ENCODE measurements around the gene MCTP1. TPM values are rescaled to one million over a fixed set of nuclear protein-coding genes. Genes with fewer than 3 reads are reported as not detected.

Gene MCTP1
- total and polyA plus RNA-seq, 2 of the 8 experiments (the other 6 are each of a cell fraction or from before 2014, with no cell fraction given) = 0.56 to 3.4 TPM

GRCh38 chr5:95066048-95066447 lies 218.8 kb downstream of the MCTP1 start:
- no peak overlapping the region for H2AFZ ChIP-seq (ENCODE audit: low read length)
- H3K9me3 ChIP-seq (ENCODE audit: insufficient read depth in 2 of 2, low read depth in 1 of 2, low read length in 1 of 2) = no peaks in the 10 kb centered on the region
- no peak overlapping the region for H4K91ac ChIP-seq (replicated peaks; ENCODE audit: insufficient read length, low read length)
- H3K36me3 ChIP-seq (ENCODE audit: control insufficient read depth in 2 of 4, insufficient read depth in 4 of 4, low read length in 3 of 4) = no peaks in the 10 kb centered on the region
- H3K4me3 ChIP-seq (ENCODE audit: extremely low read depth in 1 of 4, insufficient read depth in 2 of 4, low read depth in 3 of 4, low read length in 4 of 4) = no peak overlapping the region
- no peak overlapping the region for H2BK5ac ChIP-seq (ENCODE audit: low read depth, low read length)
- WGBS, 2 experiments (ENCODE audit: extremely low coverage in 1 of 2, insufficient coverage in 1 of 2, insufficient read length in 1 of 2, insufficient replicate concordance in 2 of 2, low coverage in 1 of 2, low lambda C conversion rate in 2 of 2, missing lambda C conversion rate in 1 of 2) = 92% methylated on average over 1 of the region's 1 CpG; no CpG with 5 or more reads in 1 of the 2 experiments
- no peaks in the 10 kb centered on the region for H3K23me2 ChIP-seq (ENCODE audit: low read depth, low read length)
- H3K14ac ChIP-seq (ENCODE audit: insufficient read length) = no peak overlapping the region
- no peaks in the 10 kb centered on the region for H4K20me1 ChIP-seq (replicated peaks in 1 of 2; ENCODE audit: control insufficient read depth in 1 of 2, insufficient read depth in 2 of 2, low read length in 2 of 2)
- H3K18ac ChIP-seq (ENCODE audit: extremely low read depth, low read length) = no peak overlapping the region
- H2AK5ac ChIP-seq (ENCODE audit: low read depth, low read length) = no peak overlapping the region
- H3K79me2 ChIP-seq (ENCODE audit: control insufficient read depth in 1 of 2, insufficient read depth in 2 of 2, low read length in 2 of 2) = no peaks in the 10 kb centered on the region
- H3K23ac ChIP-seq (ENCODE audit: insufficient read length) = no peak overlapping the region
- no peak overlapping the region for H3K4ac ChIP-seq (replicated peaks; ENCODE audit: insufficient read length, low read depth, low read length)
- TF ChIP-seq POLR2A (IDR thresholded peaks at IDR 0.05; ENCODE audit: control extremely low read depth in 1 of 2, low read depth in 2 of 2, low read length in 2 of 2) (no peak), TCF12 (IDR thresholded peaks at IDR 0.05; ENCODE audit: low read depth, low read length) (no peak)
- no peak overlapping the region for H2BK120ac ChIP-seq (replicated peaks; ENCODE audit: low read depth, low read length)
- no peaks in the 10 kb centered on the region for H3K79me1 ChIP-seq (ENCODE audit: low read depth, low read length)
- H2BK12ac ChIP-seq (ENCODE audit: low read depth, low read length) = no peak overlapping the region
- no peak overlapping the region for H4K8ac ChIP-seq (ENCODE audit: extremely low read depth, insufficient read depth, low read length)
- no peak overlapping the region for H3K56ac ChIP-seq (replicated peaks; ENCODE audit: insufficient read length, low read depth, low read length)
- no peak overlapping the region for H2BK15ac ChIP-seq (ENCODE audit: low read length)
- FAIRE-seq (no peak), DNase-seq (ENCODE audit: low read depth in 1 of 2, low spot score in 2 of 2) (no peak)
- no peak overlapping the region for H3K27ac ChIP-seq (ENCODE audit: low read depth, low read length)
- ChIA-PET CTCF (ENCODE audit: partially characterized antibody) (no interaction called here), POLR2A (ENCODE audit: partially characterized antibody) (no interaction called here)
- H4K5ac ChIP-seq (ENCODE audit: insufficient read length, low read depth, low read length) = no peak overlapping the region
- no peaks in the 10 kb centered on the region for H3K4me1 ChIP-seq (replicated peaks in 1 of 4; ENCODE audit: control insufficient read depth in 3 of 4, insufficient read depth in 4 of 4, low read length in 3 of 4)
- no peak overlapping the region for H3K4me2 ChIP-seq (ENCODE audit: insufficient read depth in 1 of 2, low read depth in 2 of 2, low read length in 2 of 2)
- no peak overlapping the region for H3K9ac ChIP-seq (replicated peaks in 1 of 4; ENCODE audit: extremely low read depth in 1 of 4, low read depth in 3 of 4, low read length in 3 of 4)
- no peak overlapping the region for H2BK20ac ChIP-seq (ENCODE audit: low read length)
- H3K27me3 ChIP-seq (replicated peaks in 1 of 4; ENCODE audit: control insufficient read depth in 3 of 4, extremely low read depth in 1 of 4, insufficient read depth in 3 of 4, low read length in 3 of 4) = no peaks in the 10 kb centered on the region

All from H1 (cell line).